AG09309 (cell line): Measurements from ENCODE around the gene DLX4.

Experiments used
- DNase-seq: peaks from one replicate; pipeline ENCODE4 v3.0.0-alpha.2; 2010; ENCODE audit warnings: low read depth
- H3K4me3 ChIP-seq: 2 replicates; pipeline ENCODE4 v1.5.1; 2011; ENCODE audit warnings: mild to moderate bottlenecking, low read depth, low read length, moderate library complexity; ENCODE audit not compliant: control insufficient read depth
- TF ChIP-seq, protein P1 (sequence below): IDR thresholded peaks from 2 replicates; pipeline ENCODE4 v1.5.1; 2011; ENCODE audit warnings: mild to moderate bottlenecking, low read depth, low read length, inconsistent platforms; ENCODE audit not compliant: insufficient read depth, control insufficient read depth; ENCODE audit errors: missing control alignments

DLX4 gene

DNA sequence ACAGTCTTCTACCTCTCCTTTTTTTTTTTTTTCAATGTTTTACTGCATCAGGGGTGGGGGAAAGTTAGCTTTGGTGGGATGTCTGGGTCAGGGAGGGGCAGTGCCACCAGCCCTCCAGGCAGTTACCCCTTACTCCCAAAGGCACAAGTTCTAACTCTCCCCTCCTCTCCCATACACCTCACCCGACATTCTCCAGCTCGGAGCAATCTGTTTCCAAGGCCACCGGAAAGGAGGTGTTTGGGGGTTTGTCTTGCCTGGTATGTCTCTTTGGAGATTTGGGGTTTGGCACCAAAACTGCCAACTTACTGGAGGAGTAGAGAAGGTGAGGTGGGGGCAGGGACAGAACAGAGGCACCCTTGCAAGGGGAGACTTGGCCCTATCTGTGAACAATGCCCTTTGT is 21.3 kb downstream of the DLX4 start:
- no peak overlapping the region for H3K4me3 ChIP-seq
- DNase-seq: no peak
- TF ChIP-seq, protein P1, sequence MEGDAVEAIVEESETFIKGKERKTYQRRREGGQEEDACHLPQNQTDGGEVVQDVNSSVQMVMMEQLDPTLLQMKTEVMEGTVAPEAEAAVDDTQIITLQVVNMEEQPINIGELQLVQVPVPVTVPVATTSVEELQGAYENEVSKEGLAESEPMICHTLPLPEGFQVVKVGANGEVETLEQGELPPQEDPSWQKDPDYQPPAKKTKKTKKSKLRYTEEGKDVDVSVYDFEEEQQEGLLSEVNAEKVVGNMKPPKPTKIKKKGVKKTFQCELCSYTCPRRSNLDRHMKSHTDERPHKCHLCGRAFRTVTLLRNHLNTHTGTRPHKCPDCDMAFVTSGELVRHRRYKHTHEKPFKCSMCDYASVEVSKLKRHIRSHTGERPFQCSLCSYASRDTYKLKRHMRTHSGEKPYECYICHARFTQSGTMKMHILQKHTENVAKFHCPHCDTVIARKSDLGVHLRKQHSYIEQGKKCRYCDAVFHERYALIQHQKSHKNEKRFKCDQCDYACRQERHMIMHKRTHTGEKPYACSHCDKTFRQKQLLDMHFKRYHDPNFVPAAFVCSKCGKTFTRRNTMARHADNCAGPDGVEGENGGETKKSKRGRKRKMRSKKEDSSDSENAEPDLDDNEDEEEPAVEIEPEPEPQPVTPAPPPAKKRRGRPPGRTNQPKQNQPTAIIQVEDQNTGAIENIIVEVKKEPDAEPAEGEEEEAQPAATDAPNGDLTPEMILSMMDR: no peak

DNA sequence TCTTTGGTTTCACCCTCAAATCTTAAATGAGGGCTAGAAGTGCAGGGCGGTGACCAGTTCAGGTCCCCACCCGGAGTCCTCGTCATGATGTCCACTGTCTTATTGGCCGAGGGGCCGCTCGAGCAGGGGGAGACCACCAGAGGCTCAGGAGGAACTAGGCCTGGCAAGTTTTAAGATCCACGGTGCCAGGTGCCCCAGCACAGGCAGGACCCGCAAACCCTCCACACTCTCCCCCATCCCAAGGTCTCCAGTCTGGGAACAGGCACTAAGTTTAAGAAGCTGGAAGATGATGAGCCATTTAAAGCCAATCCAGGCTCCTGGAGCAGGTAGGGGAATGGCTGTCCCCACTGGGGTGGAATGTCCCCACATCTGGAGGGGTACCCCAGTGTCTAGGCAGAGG is 21.9 kb downstream of the DLX4 start:
- no peak for DNase-seq
- TF ChIP-seq, protein P1: no peak
- no peak overlapping the region for H3K4me3 ChIP-seq

DNA sequence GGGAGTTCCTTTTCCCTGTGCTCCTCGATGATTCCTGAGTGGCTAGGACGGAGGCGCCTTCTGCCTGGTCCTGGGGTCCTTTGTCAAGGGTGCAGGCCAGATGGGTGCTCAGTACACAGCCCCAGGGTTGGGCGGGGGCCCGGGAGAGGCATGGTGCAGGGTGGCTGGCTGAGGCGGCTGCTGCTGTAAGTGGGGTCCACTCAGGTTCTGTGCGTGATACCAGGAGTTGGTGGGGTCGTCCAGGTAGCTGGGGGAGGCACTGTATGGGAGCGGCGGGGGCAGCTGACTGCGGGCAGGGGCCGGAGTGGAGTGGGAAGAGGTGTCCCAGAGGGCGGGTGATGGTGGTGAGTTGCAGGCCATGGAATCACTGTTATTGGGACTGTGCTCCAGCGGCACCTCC is 22.4 kb downstream of the DLX4 start:
- no peak for DNase-seq
- no peak overlapping the region for H3K4me3 ChIP-seq
- TF ChIP-seq, protein P1: no peak

DNA sequence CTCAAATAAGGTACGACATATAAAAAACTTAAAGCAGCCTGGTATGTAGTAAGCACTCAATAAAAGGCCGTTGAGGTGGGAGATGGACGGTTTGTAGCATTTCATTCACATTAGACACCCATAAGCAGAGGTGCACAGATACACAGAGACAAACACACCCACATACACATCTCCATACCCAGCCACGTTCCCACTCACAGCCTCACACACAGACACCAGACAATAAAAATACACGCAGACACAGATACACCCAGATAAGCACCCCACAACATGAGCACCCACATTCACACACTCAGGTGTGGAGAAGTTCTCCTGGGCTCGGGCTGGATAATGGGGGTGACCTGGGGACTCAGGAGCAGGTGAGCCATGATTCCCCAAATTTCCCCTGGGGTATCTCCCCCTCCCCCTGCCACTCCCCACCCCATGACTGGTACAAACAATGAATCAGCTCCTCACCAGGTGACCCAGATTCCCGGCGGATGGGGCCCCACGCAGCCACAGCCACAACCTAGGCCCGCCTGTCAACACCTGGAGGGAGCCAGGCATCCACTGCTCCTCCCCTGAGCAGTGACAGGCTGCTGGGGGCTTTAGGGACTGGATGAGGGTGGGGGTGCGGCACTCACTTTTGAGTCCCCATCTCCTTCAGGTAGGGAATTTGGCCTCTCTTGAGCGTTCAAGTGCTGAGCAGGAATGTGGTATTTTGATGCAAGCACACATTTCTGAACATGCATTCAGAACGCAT is 23.4 kb downstream of the DLX4 start:
- TF ChIP-seq, protein P1: no peak
- DNase-seq: no peak
- no peak overlapping the region for H3K4me3 ChIP-seq

DNA sequence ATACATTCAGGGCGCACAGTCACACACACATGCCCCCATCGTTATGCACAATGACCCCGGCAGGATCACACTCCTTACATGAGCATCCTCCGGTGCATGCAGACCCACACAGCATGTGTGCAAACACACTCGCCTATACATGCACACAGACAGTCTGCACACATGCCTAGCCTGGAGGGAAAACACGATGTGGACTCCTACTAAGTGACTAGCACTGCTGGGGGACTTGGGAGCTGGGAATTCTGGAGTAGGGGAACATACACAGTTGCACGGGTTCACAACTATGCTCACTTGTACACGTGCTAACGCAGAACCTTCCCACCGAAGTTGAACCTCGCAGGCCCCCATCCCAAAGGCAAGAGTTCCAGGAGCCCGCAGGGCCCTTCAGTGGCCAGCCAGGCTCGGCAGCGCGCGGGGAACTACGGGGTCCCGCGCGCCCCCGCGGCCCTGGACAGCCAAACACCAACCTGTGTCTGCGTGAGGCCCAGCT is 24.0 kb downstream of the DLX4 start:
- TF ChIP-seq, protein P1: no peak
- H3K4me3 ChIP-seq: no peak overlapping the region
- no peak for DNase-seq

DNA sequence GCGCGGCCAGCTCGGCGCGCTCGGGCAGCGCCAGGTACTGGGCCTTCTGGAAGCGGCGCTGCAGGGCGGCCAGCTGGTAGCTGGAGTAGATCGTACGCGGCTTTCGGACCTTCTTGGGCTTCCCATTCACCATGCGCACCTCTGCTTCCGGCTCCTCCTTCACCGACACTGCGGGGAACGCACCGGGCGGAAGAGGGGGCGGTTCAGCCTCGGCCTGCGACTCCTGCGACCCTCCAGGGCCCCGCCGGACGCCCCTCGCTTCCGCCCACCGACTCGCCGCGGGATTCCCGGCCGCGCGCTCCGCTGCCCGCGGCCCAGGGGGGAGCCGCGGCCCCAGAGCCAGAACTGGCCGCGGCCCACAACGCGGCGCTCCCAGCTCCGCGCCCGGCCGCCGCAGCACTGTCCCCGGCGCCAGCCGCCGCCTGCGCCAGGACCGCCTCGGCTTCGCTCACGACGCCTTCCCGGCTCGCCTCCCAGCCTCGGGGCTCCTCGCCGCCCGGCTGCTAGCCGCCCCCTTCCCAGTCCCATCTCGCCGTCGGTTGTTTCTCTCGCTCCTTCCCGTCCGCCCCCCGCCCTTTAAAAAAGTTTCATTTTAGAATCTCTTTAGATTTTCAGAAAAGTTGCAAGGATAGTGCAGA is 24.6 kb downstream of the DLX4 start:
- TF ChIP-seq, protein P1: no peak
- no peak for DNase-seq
- peak overlapping the region; percentile 31 for H3K4me3 ChIP-seq
